Measurements from ENCODE around the gene CNNM1.

CNNM1 gene

GRCh38 chr10:99329304-99329553 lies at the start of gene CNNM1:
Gene CNNM1 (plus strand): TSS chr10:99329356. CDS start chr10:99329388, 32 bp downstream.
- peak; percentile 30 for DNase-seq

- peak; percentile 43 for DNase-seq
Observed at GRCh38 chr10:99279626-99280111, 49.5 kb upstream of the CNNM1 start.

- DNase-seq: no peak
Observed at GRCh38 chr10:99280472-99280871, 48.7 kb upstream of the CNNM1 start.

- DNase-seq: no peak
Observed at GRCh38 chr10:99285881-99286280, 43.3 kb upstream of the CNNM1 start.

GRCh38 chr10:99290306-99290705 lies 38.9 kb upstream of the CNNM1 start:
- no peak for DNase-seq

- DNase-seq: no peak
Observed at GRCh38 chr10:99292159-99292558, 37.0 kb upstream of the CNNM1 start.

GRCh38 chr10:99296605-99297004 lies 32.6 kb upstream of the CNNM1 start:
- DNase-seq: no peak

GRCh38 chr10:99297033-99297432 lies 32.1 kb upstream of the CNNM1 start:
- DNase-seq: no peak

- DNase-seq: no peak
Observed at GRCh38 chr10:99303899-99304861, 25.0 kb upstream of the CNNM1 start.

- DNase-seq: no peak
Observed at GRCh38 chr10:99304862-99305229, 24.3 kb upstream of the CNNM1 start.

- DNase-seq: no peak
Observed at GRCh38 chr10:99312501-99312900, 16.7 kb upstream of the CNNM1 start.

GRCh38 chr10:99315853-99316252 lies 13.3 kb upstream of the CNNM1 start:
- no peak for DNase-seq

GRCh38 chr10:99316374-99316773 lies 12.8 kb upstream of the CNNM1 start:
- DNase-seq: no peak

- no peak for DNase-seq
Observed at GRCh38 chr10:99318048-99318447, 11.1 kb upstream of the CNNM1 start.

GRCh38 chr10:99318475-99318874 lies 10.7 kb upstream of the CNNM1 start:
- no peak for DNase-seq

GRCh38 chr10:99325281-99325680 lies 3.9 kb upstream of the CNNM1 start:
- no peak for DNase-seq

- DNase-seq: no peak
Observed at GRCh38 chr10:99326871-99327270, 2.3 kb upstream of the CNNM1 start.

- no peak for DNase-seq
Observed at GRCh38 chr10:99328579-99329303, 415 bp upstream of the CNNM1 start.

- DNase-seq: peak; percentile 22
Observed at GRCh38 chr10:99329554-99330346, 594 bp downstream of the CNNM1 start.

- DNase-seq: peak; percentile 25
Observed at GRCh38 chr10:99330347-99330924, 1.3 kb downstream of the CNNM1 start.

GRCh38 chr10:99331207-99331803 lies 2.1 kb downstream of the CNNM1 start:
- DNase-seq: no peak

- no peak for DNase-seq
Observed at GRCh38 chr10:99337311-99337811, 8.2 kb downstream of the CNNM1 start.
